GM19025 (cell line): ENCODE data around the gene KCNAB3.
A peak's percentile ranks its signal among the peaks of the same experiment; 100 is the strongest.
"Not testable (repeated sequence)": the region's sequence is repeated elsewhere in the genome, so short reads cannot be mapped to it uniquely, and the experiment has no call there.

Experiments used
- ATAC-seq: cut with Tn5 transposase; IDR thresholded peaks from one replicate; pipeline ENCODE4 v1.9.1; 2021; ENCODE audit warnings: mild to moderate bottlenecking, low read depth, moderate library complexity; ENCODE audit not compliant: unreplicated experiment

Gene KCNAB3

GRCh38 chr17:7929158-7930023 is at the start of gene KCNAB3:
TSS of gene KCNAB3 (minus strand) at chr17:7929856. CDS start at chr17:7929435, 421 bp downstream.
- no peak for ATAC-seq

DNA sequence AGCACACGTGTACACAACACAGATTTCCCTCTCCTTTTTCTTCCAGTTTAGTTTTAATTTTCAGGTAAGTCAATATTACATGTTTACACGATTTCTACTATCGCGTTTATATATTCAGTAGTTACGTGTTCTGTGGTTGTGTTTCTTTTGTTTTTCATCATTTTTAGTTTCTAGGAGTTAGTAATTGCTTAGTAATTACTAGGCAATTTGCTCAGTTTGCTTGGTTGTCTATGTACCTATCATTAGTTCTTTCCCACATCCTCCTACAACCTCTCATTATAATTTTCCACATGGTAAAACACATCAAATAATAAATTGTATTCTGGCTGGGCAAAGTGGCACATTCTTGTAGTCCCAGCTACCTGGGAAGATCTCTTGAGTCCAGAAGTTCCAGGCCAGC is 48.1 kb upstream of the KCNAB3 start:
- ATAC-seq: no peak

- no peak for ATAC-seq
Observed at GRCh38 chr17:7977039-7977438, 47.4 kb upstream of the KCNAB3 start.

DNA sequence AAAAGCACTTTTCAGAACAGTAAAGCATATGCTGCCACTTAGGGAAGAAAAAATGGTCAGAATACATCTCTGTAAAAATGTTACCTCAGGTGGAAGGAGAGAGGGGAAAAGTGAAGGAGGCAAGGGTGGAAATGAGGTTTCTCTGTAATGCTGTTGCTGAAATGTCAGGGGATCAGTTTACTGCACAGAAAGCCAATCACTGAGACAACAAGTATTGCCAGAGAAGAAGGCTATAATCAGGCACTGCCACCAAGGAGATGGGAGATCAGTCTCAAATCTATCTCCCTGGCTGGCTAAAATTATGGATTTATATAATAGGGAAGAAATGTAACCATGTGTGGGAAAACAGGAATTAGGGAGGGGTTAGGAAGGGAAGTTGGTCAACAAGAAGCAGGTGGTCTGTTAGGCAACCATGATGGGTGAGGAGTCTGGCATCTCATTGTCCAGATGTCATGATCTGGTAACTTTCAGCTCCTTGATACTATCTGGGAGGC is 45.0 kb upstream of the KCNAB3 start:
- ATAC-seq: no peak

DNA sequence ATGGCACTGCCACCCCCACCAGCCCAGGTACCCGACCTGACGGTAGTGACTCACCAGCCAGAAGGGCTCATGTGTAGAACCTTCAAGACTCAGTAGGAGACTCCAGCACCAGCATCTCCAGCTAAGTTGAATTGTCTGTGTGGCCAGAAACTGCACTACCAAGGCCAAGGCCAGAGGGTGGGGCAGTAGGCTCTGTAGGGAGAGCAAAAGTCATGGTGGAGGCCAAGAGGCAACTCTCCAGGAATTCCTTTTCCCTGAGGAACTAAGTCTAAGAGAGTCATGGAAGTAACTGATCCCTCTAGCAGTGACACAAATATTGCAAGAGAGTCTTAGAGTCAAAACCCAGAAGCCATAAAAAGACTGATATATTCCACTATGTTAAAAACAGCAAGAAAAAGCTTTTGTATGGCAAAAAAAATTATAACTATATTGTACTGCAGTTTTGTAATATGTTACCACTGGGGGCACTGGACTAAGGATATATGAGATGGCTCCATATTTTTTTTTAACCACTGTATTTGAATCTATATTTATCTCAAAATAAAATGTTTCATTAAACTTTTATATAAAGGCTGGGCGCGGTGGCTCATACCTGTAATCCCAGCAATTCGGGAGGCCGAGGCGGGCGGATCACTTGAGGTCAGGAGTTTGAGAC is 42.6 kb upstream of the KCNAB3 start:
- ATAC-seq: no peak

- no peak for ATAC-seq
Observed at GRCh38 chr17:7971651-7972050, 42.0 kb upstream of the KCNAB3 start.

- no peak for ATAC-seq
Observed at GRCh38 chr17:7969433-7969832, 39.8 kb upstream of the KCNAB3 start.

DNA sequence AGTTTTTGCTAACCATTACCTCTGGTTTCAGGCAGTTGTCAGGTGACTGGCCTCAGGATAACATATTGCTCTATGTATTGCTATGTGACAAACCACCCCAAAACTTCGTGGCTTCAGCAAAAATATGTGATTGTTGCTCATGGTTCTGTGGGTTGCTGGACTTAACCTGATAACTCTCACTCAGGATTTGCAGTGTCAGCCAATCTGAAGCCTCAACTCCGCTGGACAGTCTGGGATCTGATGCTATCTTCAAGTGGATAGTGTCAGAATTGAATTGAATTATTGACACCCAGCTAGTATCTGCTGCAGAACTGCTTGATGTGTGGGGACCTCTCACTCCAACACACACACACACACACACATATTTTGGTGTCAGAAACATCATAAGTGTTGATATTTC is 38.1 kb upstream of the KCNAB3 start:
- no peak for ATAC-seq

GRCh38 chr17:7961421-7961820 is 31.8 kb upstream of the KCNAB3 start:
- no peak for ATAC-seq

DNA sequence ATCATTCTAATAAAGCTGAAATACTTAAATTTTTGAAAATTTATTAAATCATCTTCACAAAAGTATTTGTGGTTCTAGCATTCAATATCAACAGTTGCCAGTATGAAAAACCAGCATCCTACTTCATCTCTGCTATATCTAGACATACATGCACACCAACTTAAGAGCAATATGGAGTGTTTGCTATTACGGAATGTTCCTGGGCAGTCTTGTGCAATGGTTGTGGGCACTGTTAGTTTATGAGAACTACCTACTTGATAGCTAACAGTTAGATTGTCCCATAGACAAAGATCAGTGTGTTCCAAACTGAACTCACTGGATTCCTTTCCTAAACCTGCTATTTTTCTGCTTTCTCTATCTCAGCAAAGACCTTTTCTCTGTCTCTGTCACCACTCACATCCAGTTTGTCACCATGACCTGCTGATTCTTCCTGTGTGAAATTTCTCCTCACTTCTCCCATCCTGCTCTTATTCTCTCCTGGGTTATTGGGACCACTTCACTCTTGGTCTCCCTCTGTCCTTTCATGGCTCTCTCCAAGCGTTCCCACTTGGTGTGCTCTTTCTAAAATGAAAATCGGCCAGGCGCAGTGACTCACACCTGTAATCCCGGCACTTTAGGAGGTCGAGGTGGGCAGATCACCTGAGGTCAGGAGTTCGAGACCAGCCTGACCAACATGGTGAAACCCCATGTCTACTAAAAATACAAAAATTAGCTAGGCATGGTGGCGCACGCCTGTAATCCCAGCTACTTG is 30.0 kb upstream of the KCNAB3 start:
- no peak for ATAC-seq

- ATAC-seq: no peak
Observed at GRCh38 chr17:7956228-7956965, 26.7 kb upstream of the KCNAB3 start.

- no peak for ATAC-seq
Observed at GRCh38 chr17:7955414-7956227, 26.0 kb upstream of the KCNAB3 start.

- ATAC-seq: not testable (repeated sequence)
Observed at GRCh38 chr17:7953266-7953665, 23.6 kb upstream of the KCNAB3 start.

DNA sequence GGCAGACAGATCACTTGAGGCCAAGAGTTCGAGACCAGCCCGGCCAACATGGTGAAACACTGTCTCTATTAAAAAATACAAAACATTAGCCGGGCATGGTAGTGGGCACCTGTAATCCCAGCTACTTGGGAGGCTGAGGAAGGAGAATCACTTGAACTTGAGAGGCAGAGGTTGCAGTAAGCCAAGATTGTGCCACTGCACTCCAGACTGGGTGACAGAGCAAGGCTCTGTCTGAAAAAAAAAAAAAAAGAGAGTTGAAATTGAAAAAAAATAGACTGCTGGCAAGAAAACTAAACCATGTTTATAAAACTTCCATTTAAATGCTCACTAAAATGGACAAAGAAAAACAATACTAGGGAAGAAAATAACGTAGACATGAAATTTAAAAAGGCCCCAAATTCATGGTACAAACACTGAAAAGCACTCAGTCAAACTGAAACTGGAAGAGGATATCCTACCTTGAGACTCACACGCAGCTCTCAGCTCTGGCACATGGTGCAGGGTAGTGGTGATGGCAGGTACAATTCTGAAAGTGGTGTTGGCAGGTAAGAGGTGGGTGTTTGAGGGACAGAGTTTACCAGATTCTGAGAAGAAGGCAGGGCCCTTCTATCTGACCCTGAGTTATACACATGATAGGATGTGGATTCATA is 21.6 kb upstream of the KCNAB3 start:
- peak; percentile 57 for ATAC-seq

GRCh38 chr17:7950578-7950977 is 20.9 kb upstream of the KCNAB3 start:
- no peak for ATAC-seq

DNA sequence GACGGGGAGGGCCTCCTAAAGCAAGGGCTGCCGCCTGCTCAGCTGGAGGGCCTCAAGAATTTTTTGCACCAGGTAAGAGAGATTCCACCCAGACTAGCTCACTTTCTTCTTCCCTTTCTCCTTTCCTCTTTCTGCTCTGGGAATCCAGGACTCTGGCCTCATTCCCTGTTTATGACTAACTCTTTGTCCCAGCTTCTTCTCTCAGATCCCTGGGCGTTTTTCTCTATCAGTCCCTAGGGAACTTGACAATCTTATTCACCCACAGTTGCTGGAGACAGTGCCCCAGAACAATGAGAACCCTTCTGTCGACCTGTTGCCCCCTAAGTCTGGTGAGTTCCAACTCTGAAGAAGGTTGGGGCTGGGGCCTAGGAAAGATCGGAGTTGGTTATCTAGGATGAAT is 18.0 kb upstream of the KCNAB3 start:
- ATAC-seq: no peak

DNA sequence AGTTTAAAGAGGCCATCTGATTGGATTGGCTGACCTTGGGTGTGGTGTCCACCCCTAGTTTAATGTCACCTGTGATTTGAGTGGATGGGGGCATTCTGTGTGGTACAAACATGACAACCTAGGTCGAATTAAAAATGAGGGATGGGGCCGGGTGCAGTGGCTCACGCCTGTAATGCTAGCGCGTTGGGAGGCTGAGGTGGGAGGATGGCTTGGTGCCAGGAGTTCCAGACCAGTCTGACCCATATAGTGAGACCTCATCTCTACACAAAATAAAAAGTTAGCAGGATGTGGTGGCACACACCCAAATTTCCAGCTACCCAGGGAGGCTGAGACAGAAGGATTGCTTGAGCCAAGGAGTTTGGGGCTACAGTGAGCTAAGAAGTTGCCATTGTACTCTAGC is 16.8 kb upstream of the KCNAB3 start:
- ATAC-seq: no peak

- no peak for ATAC-seq
Observed at GRCh38 chr17:7945651-7946050, 16.0 kb upstream of the KCNAB3 start.

DNA sequence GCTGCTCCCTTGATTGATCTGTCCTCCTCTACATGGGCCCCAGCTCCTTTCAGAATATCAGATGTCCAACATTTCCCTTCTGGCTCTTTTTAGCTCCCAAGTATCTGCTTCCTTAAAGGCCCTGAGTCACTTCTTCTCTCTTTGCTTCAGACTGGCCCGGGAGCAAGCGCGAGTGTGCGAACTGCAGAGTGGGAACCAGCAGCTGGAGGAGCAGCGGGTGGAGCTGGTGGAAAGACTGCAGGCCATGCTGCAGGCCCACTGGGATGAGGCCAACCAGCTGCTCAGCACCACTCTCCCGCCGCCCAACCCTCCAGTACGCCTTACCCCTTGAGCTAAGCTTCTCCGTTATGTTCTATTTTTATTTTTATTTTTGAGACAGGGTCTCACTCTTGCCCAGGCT is 14.7 kb upstream of the KCNAB3 start:
- ATAC-seq: no peak
